Brain pericyte (primary cell): ENCODE data around the gene ZNF532.
A peak's percentile ranks its signal among the peaks of the same experiment; 100 is the strongest.
"Not testable (repeated sequence)": the region's sequence is repeated elsewhere in the genome, so short reads cannot be mapped to it uniquely, and the experiment has no call there.

Experiments used
- DNase-seq: peaks from one replicate; pipeline ENCODE4 v3.0.0-alpha.2; 2012; ENCODE audit warnings: low read depth, low spot score

The ZNF532 gene

GRCh38 chr18:58864146-58865032 is at the start of gene ZNF532:
TSS of gene ZNF532 (plus strand) at chr18:58864877. CDS start in a region left out here.
- peak; percentile 48 for DNase-seq

- no peak for DNase-seq
These were observed 45.6 kb upstream of the ZNF532 start for GRCh38 chr18:58819051-58819450.

GRCh38 chr18:58820251-58820650 is 44.4 kb upstream of the ZNF532 start:
- no peak for DNase-seq

- no peak for DNase-seq
These were observed 41.7 kb upstream of the ZNF532 start for GRCh38 chr18:58822944-58823343.

- no peak for DNase-seq
These were observed 41.3 kb upstream of the ZNF532 start for GRCh38 chr18:58823412-58823811.

- DNase-seq, result not testable (repeated sequence)
These were observed 37.8 kb upstream of the ZNF532 start for GRCh38 chr18:58826926-58827325.

- no peak for DNase-seq
These were observed 37.2 kb upstream of the ZNF532 start for GRCh38 chr18:58827428-58827827.

GRCh38 chr18:58827886-58828285 is 36.8 kb upstream of the ZNF532 start:
- no peak for DNase-seq

GRCh38 chr18:58828399-58829121 is 36.1 kb upstream of the ZNF532 start:
- no peak for DNase-seq

GRCh38 chr18:58829263-58829662 is 35.4 kb upstream of the ZNF532 start:
- DNase-seq, result no peak

- not testable (repeated sequence) for DNase-seq
These were observed 34.8 kb upstream of the ZNF532 start for GRCh38 chr18:58829886-58830285.

GRCh38 chr18:58831606-58832005 is 33.1 kb upstream of the ZNF532 start:
- DNase-seq, result no peak

GRCh38 chr18:58838165-58838860 is 26.4 kb upstream of the ZNF532 start:
- no peak for DNase-seq

GRCh38 chr18:58838946-58839345 is 25.7 kb upstream of the ZNF532 start:
- DNase-seq, result no peak

- DNase-seq, result no peak
These were observed 21.5 kb upstream of the ZNF532 start for GRCh38 chr18:58842978-58843687.

- no peak for DNase-seq
These were observed 21.0 kb upstream of the ZNF532 start for GRCh38 chr18:58843688-58844035.

- no peak for DNase-seq
These were observed 19.8 kb upstream of the ZNF532 start for GRCh38 chr18:58844871-58845270.

GRCh38 chr18:58845928-58846724 is 18.6 kb upstream of the ZNF532 start:
- no peak for DNase-seq

- DNase-seq, result no peak
These were observed 17.1 kb upstream of the ZNF532 start for GRCh38 chr18:58847383-58848071.

- DNase-seq, result no peak
These were observed 16.0 kb upstream of the ZNF532 start for GRCh38 chr18:58848685-58849084.
